Measurements from ENCODE around the gene PDX1. TPM values are rescaled to one million over a fixed set of nuclear protein-coding genes. Genes with fewer than 3 reads are reported as not detected.

The PDX1 gene
- total RNA-seq, 3 donors from 2014 or later (not counting 1 experiment from before 2014, with no cell fraction given), result not detected

GRCh38 chr13:27904719-27905118 lies 15.1 kb upstream of the PDX1 start:
- Histone ChIP-seq H3K36me3 (ENCODE audit: control insufficient read depth, insufficient read depth, low read length) (no peaks in the 10 kb centered on the region), H3K4me1 (ENCODE audit: control insufficient read depth, insufficient read depth, low read length) (no peaks in the 10 kb centered on the region), H3K27me3 (ENCODE audit: control insufficient read depth, insufficient read depth, low read length) (peaks cover 2% of the 10 kb centered on the region), H3K9me3 (ENCODE audit: control insufficient read depth, insufficient read depth, low read length) (no peaks in the 10 kb centered on the region), H3K27ac (ENCODE audit: low read length) (no peak overlapping the region), H3K4me3 (ENCODE audit: low read length) (no peak overlapping the region)
- H3K27me3 Mint-ChIP-seq (ENCODE audit: low read depth in 2 of 2), result peaks cover 27 to 51% of the 10 kb centered on the region in 2 donors
- no peaks in the 10 kb centered on the region for H3K4me1 Mint-ChIP-seq
- H3K27ac Mint-ChIP-seq, result no peak overlapping the region
- 92% methylated on average over 3 of the region's 3 CpGs for WGBS (ENCODE audit: insufficient coverage)
- DNase-seq, result no peak
- intact Hi-C loops (cut with micrococcal nuclease), result no loop called here
- no peak for ATAC-seq
- H3K9me3 Mint-ChIP-seq, result no peaks in the 10 kb centered on the region
- no peak for TF ChIP-seq CTCF (IDR thresholded peaks at IDR 0.05)
- H3K4me3 Mint-ChIP-seq, result no peak overlapping the region
- H3K36me3 Mint-ChIP-seq, result no peaks in the 10 kb centered on the region

- Histone ChIP-seq H3K4me3 (ENCODE audit: low read length) (no peak overlapping the region), H3K36me3 (ENCODE audit: control insufficient read depth, insufficient read depth, low read length) (no peaks in the 10 kb centered on the region), H3K4me1 (ENCODE audit: control insufficient read depth, insufficient read depth, low read length) (no peaks in the 10 kb centered on the region), H3K27me3 (ENCODE audit: control insufficient read depth, insufficient read depth, low read length) (peaks cover 2% of the 10 kb centered on the region), H3K27ac (ENCODE audit: low read length) (no peak overlapping the region), H3K9me3 (ENCODE audit: control insufficient read depth, insufficient read depth, low read length) (no peaks in the 10 kb centered on the region)
- H3K36me3 Mint-ChIP-seq, result no peaks in the 10 kb centered on the region
- no peaks in the 10 kb centered on the region for H3K9me3 Mint-ChIP-seq
- no peak for ATAC-seq
- peaks cover 20 to 55% of the 10 kb centered on the region in 2 donors for H3K27me3 Mint-ChIP-seq (ENCODE audit: low read depth in 2 of 2)
- 94% methylated on average over 1 of the region's 2 CpGs for WGBS (ENCODE audit: insufficient coverage)
- TF ChIP-seq CTCF (IDR thresholded peaks at IDR 0.05), result no peak
- intact Hi-C loops (cut with micrococcal nuclease), result no loop called here
- DNase-seq, result no peak
- H3K4me3 Mint-ChIP-seq, result no peak overlapping the region
- H3K4me1 Mint-ChIP-seq, result no peaks in the 10 kb centered on the region
- no peak overlapping the region for H3K27ac Mint-ChIP-seq
Observed at GRCh38 chr13:27905650-27906049, 14.2 kb upstream of the PDX1 start.

- Histone ChIP-seq H3K4me3 (ENCODE audit: low read length) (no peak overlapping the region), H3K27ac (ENCODE audit: low read length) (no peak overlapping the region), H3K36me3 (ENCODE audit: control insufficient read depth, insufficient read depth, low read length) (no peaks in the 10 kb centered on the region), H3K4me1 (ENCODE audit: control insufficient read depth, insufficient read depth, low read length) (no peaks in the 10 kb centered on the region), H3K27me3 (ENCODE audit: control insufficient read depth, insufficient read depth, low read length) (no peaks in the 10 kb centered on the region), H3K9me3 (ENCODE audit: control insufficient read depth, insufficient read depth, low read length) (no peaks in the 10 kb centered on the region)
- Mint-ChIP-seq H3K4me1 (no peaks in the 10 kb centered on the region), H3K4me3 (no peak overlapping the region), H3K36me3 (no peaks in the 10 kb centered on the region), H3K27me3 (ENCODE audit: low read depth in 2 of 2) (peaks cover 12 to 49% of the 10 kb centered on the region in 2 donors), H3K27ac (no peak overlapping the region), H3K9me3 (no peaks in the 10 kb centered on the region)
- intact Hi-C loops (cut with micrococcal nuclease), result no loop called here
- no peak for ATAC-seq
- 90% methylated on average over 6 of the region's 6 CpGs for WGBS (ENCODE audit: insufficient coverage)
- no peak for TF ChIP-seq CTCF (IDR thresholded peaks at IDR 0.05)
- DNase-seq, result no peak
Observed at GRCh38 chr13:27907121-27907787, 12.5 kb upstream of the PDX1 start.

- Mint-ChIP-seq H3K36me3 (no peaks in the 10 kb centered on the region), H3K9me3 (no peaks in the 10 kb centered on the region), H3K27me3 (ENCODE audit: low read depth in 2 of 2) (peaks cover 14 to 39% of the 10 kb centered on the region in 2 donors), H3K4me1 (no peaks in the 10 kb centered on the region), H3K4me3 (no peak overlapping the region), H3K27ac (no peak overlapping the region)
- no peak for TF ChIP-seq CTCF (IDR thresholded peaks at IDR 0.05)
- ATAC-seq (no peak), DNase-seq (no peak)
- no peak overlapping the region for H3K4me3 ChIP-seq (ENCODE audit: low read length)
- no peaks in the 10 kb centered on the region for H3K9me3 ChIP-seq (ENCODE audit: control insufficient read depth, insufficient read depth, low read length)
- intact Hi-C loops (cut with micrococcal nuclease), result no loop called here
- no peak overlapping the region for H3K27ac ChIP-seq (ENCODE audit: low read length)
- no peaks in the 10 kb centered on the region for H3K36me3 ChIP-seq (ENCODE audit: control insufficient read depth, insufficient read depth, low read length)
- no peaks in the 10 kb centered on the region for H3K4me1 ChIP-seq (ENCODE audit: control insufficient read depth, insufficient read depth, low read length)
- H3K27me3 ChIP-seq (ENCODE audit: control insufficient read depth, insufficient read depth, low read length), result no peaks in the 10 kb centered on the region
- WGBS (ENCODE audit: insufficient coverage), result 55% methylated on average over 3 of the region's 4 CpGs
Observed at GRCh38 chr13:27909378-27909777, 10.4 kb upstream of the PDX1 start.
